ENCODE results near the gene ARHGAP11A. TPM values are rescaled to one million over a fixed set of nuclear protein-coding genes. Genes with fewer than 3 reads are reported as not detected.

Gene ARHGAP11A
- polyA plus RNA-seq, 4 donors, result 1.3 to 15.1 (median 8.2) TPM

- no peaks in the 10 kb centered on the region for H3K4me1 ChIP-seq (ENCODE audit: control insufficient read depth in 3 of 3, insufficient read depth in 2 of 3, low read depth in 1 of 3, low read length in 2 of 3)
- no peaks in the 10 kb centered on the region for H3K27me3 ChIP-seq (ENCODE audit: control insufficient read depth in 3 of 3, insufficient read depth in 3 of 3, low read length in 3 of 3)
- FAIRE-seq, result no peak
- H3K27ac ChIP-seq (ENCODE audit: low read depth in 1 of 3, low read length in 2 of 3), result no peak overlapping the region
- no peaks in the 10 kb centered on the region for H3K9me3 ChIP-seq (ENCODE audit: control insufficient read depth in 2 of 2, insufficient read depth in 1 of 2, low read depth in 1 of 2, low read length in 1 of 2)
- 87 to 98% (median 94%) methylated on average over 2 of the region's 2 CpGs for WGBS, 3 donors
- no peak overlapping the region for H3K4me3 ChIP-seq (ENCODE audit: low read depth in 1 of 3, low read length in 3 of 3)
- DNase-seq, result no peak
- H3K36me3 ChIP-seq (ENCODE audit: control insufficient read depth in 3 of 3, insufficient read depth in 2 of 3, low read depth in 1 of 3, low read length in 3 of 3), result no peaks in the 10 kb centered on the region
Observed at GRCh38 chr15:32674681-32675080, 59.4 kb downstream of the ARHGAP11A start.

GRCh38 chr15:32675466-32675865, 60.2 kb downstream of the ARHGAP11A start:
- DNase-seq (no peak), FAIRE-seq (no peak)
- 65 to 78% (median 74%) methylated on average over 6 of the region's 6 CpGs for WGBS, 3 donors
- Histone ChIP-seq H3K4me3 (ENCODE audit: low read depth in 1 of 3, low read length in 3 of 3) (no peak overlapping the region), H3K9me3 (ENCODE audit: control insufficient read depth in 2 of 2, insufficient read depth in 1 of 2, low read depth in 1 of 2, low read length in 1 of 2) (no peaks in the 10 kb centered on the region), H3K4me1 (ENCODE audit: control insufficient read depth in 3 of 3, insufficient read depth in 2 of 3, low read depth in 1 of 3, low read length in 2 of 3) (no peaks in the 10 kb centered on the region), H3K27ac (ENCODE audit: low read depth in 1 of 3, low read length in 2 of 3) (no peak overlapping the region), H3K27me3 (ENCODE audit: control insufficient read depth in 3 of 3, insufficient read depth in 3 of 3, low read length in 3 of 3) (no peaks in the 10 kb centered on the region), H3K36me3 (ENCODE audit: control insufficient read depth in 3 of 3, insufficient read depth in 2 of 3, low read depth in 1 of 3, low read length in 3 of 3) (no peaks in the 10 kb centered on the region)

GRCh38 chr15:32676169-32676568, 60.9 kb downstream of the ARHGAP11A start:
- Histone ChIP-seq H3K4me1 (ENCODE audit: control insufficient read depth in 3 of 3, insufficient read depth in 2 of 3, low read depth in 1 of 3, low read length in 2 of 3) (no peaks in the 10 kb centered on the region), H3K36me3 (ENCODE audit: control insufficient read depth in 3 of 3, insufficient read depth in 2 of 3, low read depth in 1 of 3, low read length in 3 of 3) (no peaks in the 10 kb centered on the region), H3K27me3 (ENCODE audit: control insufficient read depth in 3 of 3, insufficient read depth in 3 of 3, low read length in 3 of 3) (no peaks in the 10 kb centered on the region), H3K27ac (ENCODE audit: low read depth in 1 of 3, low read length in 2 of 3) (no peak overlapping the region), H3K9me3 (ENCODE audit: control insufficient read depth in 2 of 2, insufficient read depth in 1 of 2, low read depth in 1 of 2, low read length in 1 of 2) (no peaks in the 10 kb centered on the region), H3K4me3 (ENCODE audit: low read depth in 1 of 3, low read length in 3 of 3) (no peak overlapping the region)
- no peak for DNase-seq
- FAIRE-seq, result no peak
- 53 to 60% (median 57%) methylated on average over 2 of the region's 2 CpGs for WGBS, 3 donors

GRCh38 chr15:32677238-32677750, 62.0 kb downstream of the ARHGAP11A start:
- DNase-seq (peak in 1 of 2 donors; percentile 20), FAIRE-seq (no peak)
- Histone ChIP-seq H3K4me1 (ENCODE audit: control insufficient read depth in 3 of 3, insufficient read depth in 2 of 3, low read depth in 1 of 3, low read length in 2 of 3) (no peaks in the 10 kb centered on the region), H3K9me3 (ENCODE audit: control insufficient read depth in 2 of 2, insufficient read depth in 1 of 2, low read depth in 1 of 2, low read length in 1 of 2) (no peaks in the 10 kb centered on the region), H3K27me3 (ENCODE audit: control insufficient read depth in 3 of 3, insufficient read depth in 3 of 3, low read length in 3 of 3) (no peaks in the 10 kb centered on the region), H3K36me3 (ENCODE audit: control insufficient read depth in 3 of 3, insufficient read depth in 2 of 3, low read depth in 1 of 3, low read length in 3 of 3) (no peaks in the 10 kb centered on the region), H3K27ac (ENCODE audit: low read depth in 1 of 3, low read length in 2 of 3) (no peak overlapping the region), H3K4me3 (ENCODE audit: low read depth in 1 of 3, low read length in 3 of 3) (no peak overlapping the region)
- WGBS, 3 donors, result 57 to 69% (median 59%) methylated on average over 5 of the region's 5 CpGs

- no peaks in the 10 kb centered on the region for H3K27me3 ChIP-seq (ENCODE audit: control insufficient read depth in 3 of 3, insufficient read depth in 3 of 3, low read length in 3 of 3)
- H3K36me3 ChIP-seq (ENCODE audit: control insufficient read depth in 3 of 3, insufficient read depth in 2 of 3, low read depth in 1 of 3, low read length in 3 of 3), result no peaks in the 10 kb centered on the region
- no peaks in the 10 kb centered on the region for H3K4me1 ChIP-seq (ENCODE audit: control insufficient read depth in 3 of 3, insufficient read depth in 2 of 3, low read depth in 1 of 3, low read length in 2 of 3)
- no peaks in the 10 kb centered on the region for H3K9me3 ChIP-seq (ENCODE audit: control insufficient read depth in 2 of 2, insufficient read depth in 1 of 2, low read depth in 1 of 2, low read length in 1 of 2)
- H3K27ac ChIP-seq (ENCODE audit: low read depth in 1 of 3, low read length in 2 of 3), result no peak overlapping the region
- WGBS, 3 donors, result 94 to 97% (median 95%) methylated on average over 4 of the region's 4 CpGs
- H3K4me3 ChIP-seq (ENCODE audit: low read depth in 1 of 3, low read length in 3 of 3), result no peak overlapping the region
- no peak for FAIRE-seq
- DNase-seq, result no peak
Observed at GRCh38 chr15:32679298-32679690, 64.0 kb downstream of the ARHGAP11A start.

- no peaks in the 10 kb centered on the region for H3K36me3 ChIP-seq (ENCODE audit: control insufficient read depth in 3 of 3, insufficient read depth in 2 of 3, low read depth in 1 of 3, low read length in 3 of 3)
- H3K27me3 ChIP-seq (ENCODE audit: control insufficient read depth in 3 of 3, insufficient read depth in 3 of 3, low read length in 3 of 3), result no peaks in the 10 kb centered on the region
- no peak overlapping the region for H3K27ac ChIP-seq (ENCODE audit: low read depth in 1 of 3, low read length in 2 of 3)
- 92 to 98% (median 98%) methylated on average over 3 of the region's 3 CpGs for whole genome bisulfite sequencing, 3 donors
- DNase-seq (no peak), FAIRE-seq (no peak)
- H3K9me3 ChIP-seq (ENCODE audit: control insufficient read depth in 2 of 2, insufficient read depth in 1 of 2, low read depth in 1 of 2, low read length in 1 of 2), result no peaks in the 10 kb centered on the region
- H3K4me3 ChIP-seq (ENCODE audit: low read depth in 1 of 3, low read length in 3 of 3), result no peak overlapping the region
- H3K4me1 ChIP-seq (ENCODE audit: control insufficient read depth in 3 of 3, insufficient read depth in 2 of 3, low read depth in 1 of 3, low read length in 2 of 3), result no peaks in the 10 kb centered on the region
Observed at GRCh38 chr15:32682569-32682968, 67.3 kb downstream of the ARHGAP11A start.

GRCh38 chr15:32682977-32683630, 67.8 kb downstream of the ARHGAP11A start:
- H3K27me3 ChIP-seq (ENCODE audit: control insufficient read depth in 3 of 3, insufficient read depth in 3 of 3, low read length in 3 of 3), result no peaks in the 10 kb centered on the region
- DNase-seq, result no peak
- 94 to 97% (median 96%) methylated on average over 2 of the region's 2 CpGs for WGBS, 3 donors
- FAIRE-seq, result no peak
- H3K27ac ChIP-seq (ENCODE audit: low read depth in 1 of 3, low read length in 2 of 3), result no peak overlapping the region
- H3K36me3 ChIP-seq (ENCODE audit: control insufficient read depth in 3 of 3, insufficient read depth in 2 of 3, low read depth in 1 of 3, low read length in 3 of 3), result no peaks in the 10 kb centered on the region
- H3K4me1 ChIP-seq (ENCODE audit: control insufficient read depth in 3 of 3, insufficient read depth in 2 of 3, low read depth in 1 of 3, low read length in 2 of 3), result no peaks in the 10 kb centered on the region
- H3K4me3 ChIP-seq (ENCODE audit: low read depth in 1 of 3, low read length in 3 of 3), result no peak overlapping the region
- H3K9me3 ChIP-seq (ENCODE audit: control insufficient read depth in 2 of 2, insufficient read depth in 1 of 2, low read depth in 1 of 2, low read length in 1 of 2), result no peaks in the 10 kb centered on the region

- 86 to 91% (median 89%) methylated on average over 8 of the region's 8 CpGs for WGBS, 3 donors
Observed at GRCh38 chr15:32683906-32684584, 68.7 kb downstream of the ARHGAP11A start.

More at GRCh38 chr15:32683906-32684584, 68.7 kb downstream of the ARHGAP11A start:
- Histone ChIP-seq H3K36me3 (ENCODE audit: control insufficient read depth in 3 of 3, insufficient read depth in 2 of 3, low read depth in 1 of 3, low read length in 3 of 3) (no peaks in the 10 kb centered on the region), H3K27me3 (ENCODE audit: control insufficient read depth in 3 of 3, insufficient read depth in 3 of 3, low read length in 3 of 3) (no peaks in the 10 kb centered on the region), H3K27ac (ENCODE audit: low read depth in 1 of 3, low read length in 2 of 3) (no peak overlapping the region), H3K4me1 (ENCODE audit: control insufficient read depth in 3 of 3, insufficient read depth in 2 of 3, low read depth in 1 of 3, low read length in 2 of 3) (no peaks in the 10 kb centered on the region), H3K9me3 (ENCODE audit: control insufficient read depth in 2 of 2, insufficient read depth in 1 of 2, low read depth in 1 of 2, low read length in 1 of 2) (no peaks in the 10 kb centered on the region), H3K4me3 (ENCODE audit: low read depth in 1 of 3, low read length in 3 of 3) (no peak overlapping the region)
- DNase-seq, result no peak
- no peak for FAIRE-seq

Data from small intestine (tissue), 7 donors.